SK-N-SH treated with all-trans-retinoic acid at 6 μM for 48 hours (cell line): ENCODE data around the gene RNF113B.

Experiments used
- ATAC-seq: fragments of 200-7000 bp; cut with Tn5 transposase; 3 replicates; pipeline ENCODE4 v1.9.1; 2020; ENCODE audit warnings: mild to moderate bottlenecking, moderate library complexity
- ARNTL ChIP-seq: fragments of 450-650 bp; formaldehyde crosslinking; IDR thresholded peaks from 2 replicates; pipeline ENCODE4 v1.5.0; 2020; ENCODE audit warnings: low read depth, mild to moderate bottlenecking, moderate library complexity, borderline replicate concordance
- CSDC2 ChIP-seq: fragments of 250-450 bp; sonication (Bioruptor Pico); IDR thresholded peaks from 2 replicates; pipeline ENCODE4 v1.5.0; 2020; ENCODE audit warnings: mild to moderate bottlenecking, moderate library complexity
- ESRRG ChIP-seq: fragments of 250-450 bp; sonication (Bioruptor Pico); IDR thresholded peaks from 2 replicates; pipeline ENCODE4 v1.6.1; 2021; ENCODE audit warnings: mild to moderate bottlenecking
- ISL1 ChIP-seq: fragments of 250-450 bp; sonication (Bioruptor Pico); IDR thresholded peaks from 2 replicates; pipeline ENCODE4 v2.1.2; 2022; ENCODE audit warnings: mild to moderate bottlenecking, moderate library complexity
- OSR1 ChIP-seq: fragments of 250-450 bp; sonication (Bioruptor Pico); IDR thresholded peaks from 2 replicates; pipeline ENCODE4 v1.8.0; 2022; ENCODE audit warnings: moderate library complexity, mild to moderate bottlenecking, inconsistent platforms
- RARB ChIP-seq: fragments of 250-450 bp; sonication (Bioruptor Pico); IDR thresholded peaks from 2 replicates; pipeline ENCODE4 v1.8.0; 2021; ENCODE audit warnings: mild to moderate bottlenecking, moderate library complexity
- SNAI2 ChIP-seq: fragments of 250-450 bp; sonication (Bioruptor Pico); IDR thresholded peaks from 2 replicates; pipeline ENCODE4 v1.5.0; 2020; ENCODE audit warnings: mild to moderate bottlenecking, moderate library complexity
- TCF4 ChIP-seq: fragments of 250-450 bp; sonication (Bioruptor Pico); IDR thresholded peaks from 2 replicates; pipeline ENCODE4 v1.8.0; 2021; ENCODE audit warnings: mild to moderate bottlenecking, moderate library complexity, borderline replicate concordance
- TOX ChIP-seq: fragments of 250-450 bp; sonication (Bioruptor Pico); IDR thresholded peaks from 2 replicates; pipeline ENCODE4 v1.8.0; 2021; ENCODE audit warnings: mild to moderate bottlenecking, moderate library complexity, borderline replicate concordance
- ZC3H10 ChIP-seq: fragments of 250-450 bp; sonication (Bioruptor Pico); IDR thresholded peaks from 2 replicates; pipeline ENCODE4 v1.5.1; 2021; ENCODE audit warnings: mild to moderate bottlenecking, moderate library complexity
- ZFP3 ChIP-seq: fragments of 250-450 bp; sonication (Bioruptor Pico); IDR thresholded peaks from 2 replicates; pipeline ENCODE4 v1.5.0; 2020; ENCODE audit warnings: mild to moderate bottlenecking, moderate library complexity
- ZNF565 ChIP-seq: fragments of 450-650 bp; formaldehyde crosslinking; conservative IDR thresholded peaks from 2 replicates; pipeline ENCODE4 v1.5.0; 2020; ENCODE audit warnings: low read depth, mild to moderate bottlenecking, moderate library complexity
- ZNF70 ChIP-seq: fragments of 450-650 bp; formaldehyde crosslinking; IDR thresholded peaks from 2 replicates; pipeline ENCODE4 v1.5.0; 2020; ENCODE audit warnings: mild to moderate bottlenecking, moderate library complexity
- ZNF8 ChIP-seq: fragments of 450-650 bp; formaldehyde crosslinking; IDR thresholded peaks from 2 replicates; pipeline ENCODE4 v1.5.0; 2020; ENCODE audit warnings: mild to moderate bottlenecking, moderate library complexity
- TF ChIP-seq, protein P1 (sequence below): fragments of 250-450 bp; sonication (Bioruptor Pico); IDR thresholded peaks from 2 replicates; pipeline ENCODE4 v1.5.1; 2021; ENCODE audit warnings: mild to moderate bottlenecking, moderate library complexity
- TF ChIP-seq, protein P2 (sequence below): fragments of 250-450 bp; sonication (Bioruptor Pico); IDR thresholded peaks from 2 replicates; pipeline ENCODE4 v1.5.1; 2020; ENCODE audit warnings: low read depth, mild to moderate bottlenecking, moderate library complexity
- TF ChIP-seq, protein P3 (sequence below): fragments of 250-450 bp; sonication (Bioruptor Pico); IDR thresholded peaks from 2 replicates; pipeline ENCODE4 v1.8.0; 2021; ENCODE audit warnings: low read depth, mild to moderate bottlenecking, moderate library complexity, borderline replicate concordance
- TF ChIP-seq, protein P4 (sequence below): fragments of 250-450 bp; sonication (Bioruptor Pico); IDR thresholded peaks from 2 replicates; pipeline ENCODE4 v1.5.0; 2020; ENCODE audit warnings: mild to moderate bottlenecking, moderate library complexity
- TF ChIP-seq, protein P5 (sequence below): fragments of 250-450 bp; sonication (Bioruptor Pico); IDR thresholded peaks from 2 replicates; pipeline ENCODE4 v1.8.0; 2020; ENCODE audit warnings: mild to moderate bottlenecking, moderate library complexity, borderline replicate concordance

RNF113B gene

DNA sequence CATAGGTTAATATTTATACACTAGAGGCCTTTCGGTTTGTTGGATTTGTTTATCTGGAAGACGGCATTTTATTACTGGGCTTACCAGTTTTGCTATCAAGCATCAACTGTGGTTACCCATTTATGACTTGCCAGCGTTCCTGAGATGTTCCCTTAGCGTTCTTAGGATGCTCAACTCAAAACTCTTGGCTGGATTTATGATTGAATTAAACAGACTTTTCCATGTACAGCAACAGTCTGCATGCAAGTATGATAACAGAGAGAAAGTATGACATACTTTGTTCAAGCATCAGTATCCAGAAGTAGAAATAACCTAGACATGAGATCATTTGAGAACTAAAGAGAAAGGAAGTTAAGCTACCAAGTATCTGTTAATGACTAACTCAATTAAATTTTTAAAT is 29.9 kb upstream of the RNF113B start (continued):
- no peak for TF ChIP-seq ARNTL (CRISPR knock-in tag)
- TF ChIP-seq, protein P1, sequence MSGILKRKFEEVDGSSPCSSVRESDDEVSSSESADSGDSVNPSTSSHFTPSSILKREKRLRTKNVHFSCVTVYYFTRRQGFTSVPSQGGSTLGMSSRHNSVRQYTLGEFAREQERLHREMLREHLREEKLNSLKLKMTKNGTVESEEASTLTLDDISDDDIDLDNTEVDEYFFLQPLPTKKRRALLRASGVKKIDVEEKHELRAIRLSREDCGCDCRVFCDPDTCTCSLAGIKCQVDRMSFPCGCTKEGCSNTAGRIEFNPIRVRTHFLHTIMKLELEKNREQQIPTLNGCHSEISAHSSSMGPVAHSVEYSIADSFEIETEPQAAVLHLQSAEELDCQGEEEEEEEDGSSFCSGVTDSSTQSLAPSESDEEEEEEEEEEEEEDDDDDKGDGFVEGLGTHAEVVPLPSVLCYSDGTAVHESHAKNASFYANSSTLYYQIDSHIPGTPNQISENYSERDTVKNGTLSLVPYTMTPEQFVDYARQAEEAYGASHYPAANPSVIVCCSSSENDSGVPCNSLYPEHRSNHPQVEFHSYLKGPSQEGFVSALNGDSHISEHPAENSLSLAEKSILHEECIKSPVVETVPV (CRISPR knock-in tag): no peak
- no peak for TF ChIP-seq SNAI2 (CRISPR knock-in tag)
- TF ChIP-seq OSR1 (CRISPR knock-in tag): no peak
- TF ChIP-seq, protein P2, sequence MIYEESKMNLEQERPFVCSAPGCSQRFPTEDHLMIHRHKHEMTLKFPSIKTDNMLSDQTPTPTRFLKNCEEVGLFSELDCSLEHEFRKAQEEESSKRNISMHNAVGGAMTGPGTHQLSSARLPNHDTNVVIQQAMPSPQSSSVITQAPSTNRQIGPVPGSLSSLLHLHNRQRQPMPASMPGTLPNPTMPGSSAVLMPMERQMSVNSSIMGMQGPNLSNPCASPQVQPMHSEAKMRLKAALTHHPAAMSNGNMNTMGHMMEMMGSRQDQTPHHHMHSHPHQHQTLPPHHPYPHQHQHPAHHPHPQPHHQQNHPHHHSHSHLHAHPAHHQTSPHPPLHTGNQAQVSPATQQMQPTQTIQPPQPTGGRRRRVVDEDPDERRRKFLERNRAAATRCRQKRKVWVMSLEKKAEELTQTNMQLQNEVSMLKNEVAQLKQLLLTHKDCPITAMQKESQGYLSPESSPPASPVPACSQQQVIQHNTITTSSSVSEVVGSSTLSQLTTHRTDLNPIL: peak; percentile 73
- TF ChIP-seq ZNF70 (CRISPR knock-in tag): no peak
- no peak for TF ChIP-seq ZFP3
- TF ChIP-seq, protein P3, sequence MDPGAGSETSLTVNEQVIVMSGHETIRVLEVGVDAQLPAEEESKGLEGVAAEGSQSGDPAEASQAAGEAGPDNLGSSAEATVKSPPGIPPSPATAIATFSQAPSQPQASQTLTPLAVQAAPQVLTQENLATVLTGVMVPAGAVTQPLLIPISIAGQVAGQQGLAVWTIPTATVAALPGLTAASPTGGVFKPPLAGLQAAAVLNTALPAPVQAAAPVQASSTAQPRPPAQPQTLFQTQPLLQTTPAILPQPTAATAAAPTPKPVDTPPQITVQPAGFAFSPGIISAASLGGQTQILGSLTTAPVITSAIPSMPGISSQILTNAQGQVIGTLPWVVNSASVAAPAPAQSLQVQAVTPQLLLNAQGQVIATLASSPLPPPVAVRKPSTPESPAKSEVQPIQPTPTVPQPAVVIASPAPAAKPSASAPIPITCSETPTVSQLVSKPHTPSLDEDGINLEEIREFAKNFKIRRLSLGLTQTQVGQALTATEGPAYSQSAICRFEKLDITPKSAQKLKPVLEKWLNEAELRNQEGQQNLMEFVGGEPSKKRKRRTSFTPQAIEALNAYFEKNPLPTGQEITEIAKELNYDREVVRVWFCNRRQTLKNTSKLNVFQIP (CRISPR knock-in tag): no peak
- TF ChIP-seq ZNF8: no peak; the same call in 1 of the 2 replicates

DNA sequence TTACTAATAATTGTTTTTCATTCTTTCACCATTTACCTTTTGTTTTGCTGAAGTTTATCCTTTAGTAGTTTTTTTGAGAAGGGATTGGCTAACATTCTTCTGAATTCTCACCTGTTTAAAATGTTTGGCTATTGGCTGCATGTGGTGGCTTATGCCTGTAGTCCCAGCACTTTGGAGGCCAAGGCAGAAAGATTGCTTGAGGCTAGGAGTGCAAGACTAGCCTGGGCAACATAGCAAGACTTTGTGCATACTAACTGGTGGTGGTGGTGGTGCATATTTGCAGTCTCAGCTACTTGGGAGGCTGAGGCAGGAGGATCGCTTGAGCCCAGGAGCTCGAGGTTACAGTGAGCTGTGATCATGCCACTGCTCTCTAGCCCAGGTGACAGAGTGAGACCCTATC is 27.5 kb upstream of the RNF113B start:
- TF ChIP-seq ZNF565: no peak
- no peak for ATAC-seq

DNA sequence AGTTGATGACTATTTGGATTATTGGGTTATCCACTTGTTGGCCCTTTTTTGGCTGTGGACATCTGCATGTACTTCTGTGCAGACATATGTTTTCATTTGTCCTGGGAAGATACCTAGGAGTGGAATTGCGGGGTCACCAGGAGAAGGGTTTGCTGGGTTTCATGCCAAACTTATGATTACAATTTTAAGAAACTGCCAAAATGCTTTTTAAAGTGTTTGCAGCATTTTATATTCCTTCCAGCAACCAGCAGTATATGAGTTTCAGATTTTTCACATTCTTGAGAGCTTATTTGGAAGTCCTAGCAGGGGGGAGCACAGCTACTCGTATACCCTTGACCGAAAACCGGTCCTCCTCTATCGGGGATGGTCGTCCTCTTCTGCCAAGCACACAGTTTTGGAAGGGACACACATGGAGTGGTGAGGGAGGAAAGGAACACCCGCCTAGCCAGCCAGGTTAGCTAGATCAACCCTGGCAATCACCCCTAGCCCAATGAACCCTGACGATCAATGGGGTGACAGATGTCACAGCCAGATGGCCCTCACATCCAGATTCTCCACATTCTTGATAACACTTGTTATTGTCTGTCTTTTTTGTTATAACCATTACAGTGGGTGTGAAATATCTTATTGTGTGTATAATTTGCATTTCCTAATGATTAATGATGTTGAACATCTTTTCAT is 26.7 kb upstream of the RNF113B start:
- no peak for ATAC-seq
- TF ChIP-seq TCF4 (no peak), ZFP3 (no peak), ISL1 (CRISPR knock-in tag) (no peak), ZNF70 (CRISPR knock-in tag) (no peak), SNAI2 (CRISPR knock-in tag) (no peak)
- TF ChIP-seq, protein P2: no peak

DNA sequence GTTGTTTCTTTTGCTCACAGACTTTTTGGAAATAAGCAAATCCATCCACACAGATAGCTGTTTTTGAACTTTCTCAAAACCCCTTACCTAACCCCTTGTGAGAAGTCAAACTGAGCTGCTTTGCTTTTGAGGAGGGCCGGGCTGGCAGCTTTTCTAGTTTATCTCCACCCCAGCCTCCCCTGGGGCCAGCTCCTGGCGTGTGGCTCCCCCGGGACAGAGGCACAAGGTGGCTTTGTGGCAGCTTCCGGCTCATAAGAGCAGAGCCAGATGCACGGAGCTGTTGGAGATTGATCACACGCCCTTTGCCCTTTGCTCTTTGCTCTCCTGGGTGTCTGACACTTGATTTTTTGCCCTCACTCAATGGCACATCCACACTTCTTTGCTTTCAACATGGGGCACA is 24.9 kb upstream of the RNF113B start:
- ATAC-seq: no peak
- no peak for TF ChIP-seq CSDC2
- no peak for TF ChIP-seq ESRRG (CRISPR knock-in tag)
- no peak for TF ChIP-seq RARB
- TF ChIP-seq TOX (CRISPR knock-in tag): no peak
- TF ChIP-seq ZC3H10 (CRISPR knock-in tag): no peak
- no peak for TF ChIP-seq ZNF565
- no peak for TF ChIP-seq ZFP3
- TF ChIP-seq, protein P1 (CRISPR knock-in tag): no peak
- TF ChIP-seq, protein P4, sequence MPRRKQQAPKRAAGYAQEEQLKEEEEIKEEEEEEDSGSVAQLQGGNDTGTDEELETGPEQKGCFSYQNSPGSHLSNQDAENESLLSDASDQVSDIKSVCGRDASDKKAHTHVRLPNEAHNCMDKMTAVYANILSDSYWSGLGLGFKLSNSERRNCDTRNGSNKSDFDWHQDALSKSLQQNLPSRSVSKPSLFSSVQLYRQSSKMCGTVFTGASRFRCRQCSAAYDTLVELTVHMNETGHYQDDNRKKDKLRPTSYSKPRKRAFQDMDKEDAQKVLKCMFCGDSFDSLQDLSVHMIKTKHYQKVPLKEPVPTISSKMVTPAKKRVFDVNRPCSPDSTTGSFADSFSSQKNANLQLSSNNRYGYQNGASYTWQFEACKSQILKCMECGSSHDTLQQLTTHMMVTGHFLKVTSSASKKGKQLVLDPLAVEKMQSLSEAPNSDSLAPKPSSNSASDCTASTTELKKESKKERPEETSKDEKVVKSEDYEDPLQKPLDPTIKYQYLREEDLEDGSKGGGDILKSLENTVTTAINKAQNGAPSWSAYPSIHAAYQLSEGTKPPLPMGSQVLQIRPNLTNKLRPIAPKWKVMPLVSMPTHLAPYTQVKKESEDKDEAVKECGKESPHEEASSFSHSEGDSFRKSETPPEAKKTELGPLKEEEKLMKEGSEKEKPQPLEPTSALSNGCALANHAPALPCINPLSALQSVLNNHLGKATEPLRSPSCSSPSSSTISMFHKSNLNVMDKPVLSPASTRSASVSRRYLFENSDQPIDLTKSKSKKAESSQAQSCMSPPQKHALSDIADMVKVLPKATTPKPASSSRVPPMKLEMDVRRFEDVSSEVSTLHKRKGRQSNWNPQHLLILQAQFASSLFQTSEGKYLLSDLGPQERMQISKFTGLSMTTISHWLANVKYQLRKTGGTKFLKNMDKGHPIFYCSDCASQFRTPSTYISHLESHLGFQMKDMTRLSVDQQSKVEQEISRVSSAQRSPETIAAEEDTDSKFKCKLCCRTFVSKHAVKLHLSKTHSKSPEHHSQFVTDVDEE (CRISPR knock-in tag): no peak
- TF ChIP-seq, protein P5, sequence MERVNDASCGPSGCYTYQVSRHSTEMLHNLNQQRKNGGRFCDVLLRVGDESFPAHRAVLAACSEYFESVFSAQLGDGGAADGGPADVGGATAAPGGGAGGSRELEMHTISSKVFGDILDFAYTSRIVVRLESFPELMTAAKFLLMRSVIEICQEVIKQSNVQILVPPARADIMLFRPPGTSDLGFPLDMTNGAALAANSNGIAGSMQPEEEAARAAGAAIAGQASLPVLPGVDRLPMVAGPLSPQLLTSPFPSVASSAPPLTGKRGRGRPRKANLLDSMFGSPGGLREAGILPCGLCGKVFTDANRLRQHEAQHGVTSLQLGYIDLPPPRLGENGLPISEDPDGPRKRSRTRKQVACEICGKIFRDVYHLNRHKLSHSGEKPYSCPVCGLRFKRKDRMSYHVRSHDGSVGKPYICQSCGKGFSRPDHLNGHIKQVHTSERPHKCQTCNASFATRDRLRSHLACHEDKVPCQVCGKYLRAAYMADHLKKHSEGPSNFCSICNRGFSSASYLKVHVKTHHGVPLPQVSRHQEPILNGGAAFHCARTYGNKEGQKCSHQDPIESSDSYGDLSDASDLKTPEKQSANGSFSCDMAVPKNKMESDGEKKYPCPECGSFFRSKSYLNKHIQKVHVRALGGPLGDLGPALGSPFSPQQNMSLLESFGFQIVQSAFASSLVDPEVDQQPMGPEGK (CRISPR knock-in tag): no peak
- TF ChIP-seq ZNF8: no peak
